NT2/D1 (cell line): Measurements from ENCODE around the gene RYR3.

ENCODE experiments used
- SUZ12 ChIP-seq: IDR thresholded peaks from 2 replicates; pipeline ENCODE4 v1.6.1; 2011; ENCODE audit not compliant: insufficient read length, insufficient read depth; ENCODE audit errors: extremely low read depth
- YY1 ChIP-seq: IDR thresholded peaks from 2 replicates; pipeline ENCODE4 v1.6.1; 2011; ENCODE audit not compliant: insufficient read length, insufficient read depth

DNA sequence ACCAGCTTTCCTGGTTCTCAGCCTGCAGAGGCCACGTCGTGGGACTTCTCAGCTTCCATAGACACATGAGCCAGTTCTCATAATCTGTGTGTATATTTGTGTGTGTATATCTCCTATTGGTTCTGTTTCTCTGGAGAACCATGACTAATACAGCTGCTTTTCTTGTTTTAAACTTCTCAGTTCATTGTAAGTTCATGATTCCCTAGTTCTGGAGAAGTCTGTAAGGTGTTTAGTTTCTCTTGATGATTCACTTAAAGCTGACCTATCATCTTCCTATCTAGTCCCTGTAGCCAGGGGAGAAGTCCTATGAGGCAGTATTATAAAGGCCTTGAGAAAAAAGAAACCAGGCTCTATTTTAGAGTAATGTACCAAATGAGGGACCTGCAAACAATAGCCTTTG lies 147.7 kb downstream of the RYR3 start:
- no peak for TF ChIP-seq YY1
- no peak for TF ChIP-seq SUZ12
